ENCODE data around the gene BNIP5.

BNIP5 gene

DNA sequence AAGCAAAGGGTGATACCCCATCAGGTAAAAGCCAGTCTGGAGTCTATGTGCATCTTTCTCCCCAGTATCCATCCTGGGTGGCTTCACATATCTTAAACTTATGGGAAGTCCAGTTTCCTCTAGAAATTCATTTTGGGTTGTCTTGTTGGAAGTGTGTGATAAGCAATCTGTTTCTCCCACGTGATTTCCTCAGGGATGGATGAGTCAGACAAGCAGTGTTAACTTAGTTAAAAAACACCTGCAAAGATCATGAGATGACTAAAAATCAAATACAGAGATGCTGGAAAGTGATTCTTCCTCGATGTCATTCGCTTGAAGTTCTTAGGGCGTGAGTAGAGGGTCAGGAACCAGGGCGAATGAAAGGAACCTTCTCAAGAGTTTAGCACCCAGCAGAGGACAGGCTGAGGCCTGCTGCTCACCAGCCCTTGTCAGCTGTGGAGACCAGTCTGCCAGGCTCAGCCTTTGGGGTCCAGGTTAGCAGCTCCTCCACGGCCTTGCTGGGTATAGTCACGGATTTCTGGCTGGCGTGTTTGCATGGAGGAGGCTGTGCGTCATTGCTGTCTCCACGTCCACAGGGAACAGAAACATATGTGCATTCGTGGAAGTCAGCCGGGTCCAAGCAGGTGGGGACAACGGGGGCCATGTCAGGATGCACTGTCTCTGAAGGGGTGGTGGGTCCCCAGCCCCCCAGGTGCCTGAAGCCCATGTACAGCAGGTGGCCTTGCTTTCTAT lies 69.6 kb downstream of the BNIP5 start:
- DNase-seq (ENCODE audit: low spot score), result no peak

All from CD4-positive, alpha-beta T cell treated with Interleukin-2 at 100 ng/mL for 4 hours (primary cell).